Urinary bladder (tissue), 4 donors: ENCODE results near the gene TMEM132C. TPM values are rescaled to one million over a fixed set of nuclear protein-coding genes. Genes with fewer than 3 reads are reported as not detected.

ENCODE experiments used
- DNase-seq: peaks from one replicate; pipeline ENCODE4 v3.0.0-alpha.2; 2015; ENCODE audit errors: extremely low spot score
- H3K27ac ChIP-seq: one replicate; pipeline ENCODE4 v1.5.1; 2013; ENCODE audit warnings: low read depth, mild to moderate bottlenecking, moderate library complexity
- H3K36me3 ChIP-seq: one replicate; pipeline ENCODE4 v1.6.1; 2013; ENCODE audit warnings: mild to moderate bottlenecking, moderate library complexity; ENCODE audit not compliant: insufficient read depth
- H3K4me1 ChIP-seq: one replicate; pipeline ENCODE4 v1.6.1; 2013; ENCODE audit warnings: mild to moderate bottlenecking, moderate library complexity; ENCODE audit not compliant: insufficient read depth
- H3K4me3 ChIP-seq: one replicate; pipeline ENCODE4 v1.5.1; 2013; ENCODE audit warnings: low read depth, low read length
- WGBS: extraction: QIAGEN DNeasy Blood & Tissue Kit; methylation state at CpG from one replicate; pipeline ENCODE4 v1.1.7; 2013; 5-methylcytosine and 5-hydroxymethylcytosine counted together
- polyA plus RNA-seq: library from polyadenylated mRNA; stranded (reverse); fragments of 200-250 nt; gene quantifications from one replicate; pipeline ENCODE4 v1.2.3, GENCODE V29; 2013
- total RNA-seq: library from RNA; depleted of rRNA; stranded (reverse); fragments of >200 nt; gene quantifications from one replicate; pipeline ENCODE4 v1.2.3, GENCODE V29; 2014
- donor health status: healthy with polysubstance abuse.
- donor health status: healthy.

TMEM132C gene
- total and polyA plus RNA-seq, 2 donors, result 11.1 to 20.9 TPM

- Histone ChIP-seq H3K27ac (no peak overlapping the region), H3K36me3 (no peaks in the 10 kb centered on the region), H3K4me1 (no peaks in the 10 kb centered on the region), H3K4me3 (no peak overlapping the region)
- 34% methylated on average over 3 of the region's 3 CpGs for WGBS
- no peak for DNase-seq
Measured at GRCh38 chr12:128519426-128519825, 252.5 kb downstream of the TMEM132C start.

GRCh38 chr12:128521981-128522380 is 255.0 kb downstream of the TMEM132C start:
- no peaks in the 10 kb centered on the region for H3K36me3 ChIP-seq
- no peak overlapping the region for H3K4me3 ChIP-seq
- H3K27ac ChIP-seq, result no peak overlapping the region
- 90% methylated on average over 10 of the region's 10 CpGs for WGBS
- no peaks in the 10 kb centered on the region for H3K4me1 ChIP-seq
- no peak for DNase-seq

- WGBS, result 83% methylated on average over 6 of the region's 6 CpGs
Measured at GRCh38 chr12:128524439-128524838, 257.5 kb downstream of the TMEM132C start.

GRCh38 chr12:128531170-128531569 is 264.2 kb downstream of the TMEM132C start:
- 76% methylated on average over 3 of the region's 3 CpGs for WGBS
- Histone ChIP-seq H3K27ac (no peak overlapping the region), H3K4me1 (no peaks in the 10 kb centered on the region), H3K4me3 (no peak overlapping the region), H3K36me3 (no peaks in the 10 kb centered on the region)
- DNase-seq, result no peak

More at GRCh38 chr12:128524439-128524838, 257.5 kb downstream of the TMEM132C start:
- no peak overlapping the region for H3K27ac ChIP-seq
- no peaks in the 10 kb centered on the region for H3K36me3 ChIP-seq
- H3K4me3 ChIP-seq, result no peak overlapping the region
- H3K4me1 ChIP-seq, result no peaks in the 10 kb centered on the region
- no peak for DNase-seq

- no peak overlapping the region for H3K4me3 ChIP-seq
- DNase-seq, result no peak
- H3K36me3 ChIP-seq, result no peaks in the 10 kb centered on the region
- WGBS, result 81% methylated on average over 5 of the region's 5 CpGs
- H3K27ac ChIP-seq, result no peak overlapping the region
- no peaks in the 10 kb centered on the region for H3K4me1 ChIP-seq
Measured at GRCh38 chr12:128534906-128535305, 267.9 kb downstream of the TMEM132C start.

- Histone ChIP-seq H3K27ac (no peak overlapping the region), H3K36me3 (no peaks in the 10 kb centered on the region), H3K4me3 (no peak overlapping the region), H3K4me1 (no peaks in the 10 kb centered on the region)
- DNase-seq, result no peak
Measured at GRCh38 chr12:128536810-128537209, 269.8 kb downstream of the TMEM132C start.

GRCh38 chr12:128537668-128538067 is 270.7 kb downstream of the TMEM132C start:
- WGBS, result 76% methylated on average over 1 of the region's 1 CpG
- DNase-seq, result no peak
- H3K27ac ChIP-seq, result no peak overlapping the region

GRCh38 chr12:128542844-128543243 is 275.9 kb downstream of the TMEM132C start:
- no peak overlapping the region for H3K4me3 ChIP-seq
- H3K4me1 ChIP-seq, result no peaks in the 10 kb centered on the region
- no peak overlapping the region for H3K27ac ChIP-seq
- WGBS, result 76% methylated on average over 7 of the region's 7 CpGs
- DNase-seq, result no peak
- H3K36me3 ChIP-seq, result no peaks in the 10 kb centered on the region

More at GRCh38 chr12:128537668-128538067, 270.7 kb downstream of the TMEM132C start:
- H3K4me3 ChIP-seq, result no peak overlapping the region
- H3K4me1 ChIP-seq, result no peaks in the 10 kb centered on the region
- no peaks in the 10 kb centered on the region for H3K36me3 ChIP-seq

- no peak overlapping the region for H3K27ac ChIP-seq
- no peaks in the 10 kb centered on the region for H3K36me3 ChIP-seq
- no peak for DNase-seq
- H3K4me1 ChIP-seq, result no peaks in the 10 kb centered on the region
- WGBS, result 63% methylated on average over 6 of the region's 6 CpGs
- H3K4me3 ChIP-seq, result no peak overlapping the region
Measured at GRCh38 chr12:128543460-128543859, 276.5 kb downstream of the TMEM132C start.

- no peak for DNase-seq
- H3K4me3 ChIP-seq, result no peak overlapping the region
- WGBS, result 88% methylated on average over 25 of the region's 25 CpGs
- no peaks in the 10 kb centered on the region for H3K4me1 ChIP-seq
- no peak overlapping the region for H3K27ac ChIP-seq
- H3K36me3 ChIP-seq, result no peaks in the 10 kb centered on the region
Measured at GRCh38 chr12:128543971-128544370, 277.0 kb downstream of the TMEM132C start.

GRCh38 chr12:128548949-128549348 is 282.0 kb downstream of the TMEM132C start:
- no peak for DNase-seq
- 74% methylated on average over 3 of the region's 3 CpGs for WGBS
- Histone ChIP-seq H3K4me3 (no peak overlapping the region), H3K4me1 (no peaks in the 10 kb centered on the region), H3K27ac (no peak overlapping the region), H3K36me3 (no peaks in the 10 kb centered on the region)

GRCh38 chr12:128549601-128550218 is 282.7 kb downstream of the TMEM132C start:
- Histone ChIP-seq H3K36me3 (no peaks in the 10 kb centered on the region), H3K4me1 (no peaks in the 10 kb centered on the region), H3K4me3 (no peak overlapping the region), H3K27ac (no peak overlapping the region)
- no peak for DNase-seq
- WGBS, result 56% methylated on average over 13 of the region's 13 CpGs

- DNase-seq, result no peak
- Histone ChIP-seq H3K4me1 (no peaks in the 10 kb centered on the region), H3K36me3 (no peaks in the 10 kb centered on the region), H3K4me3 (no peak overlapping the region), H3K27ac (no peak overlapping the region)
- WGBS, result 18% methylated on average over 9 of the region's 9 CpGs
Measured at GRCh38 chr12:128551266-128551665, 284.3 kb downstream of the TMEM132C start.

- no peak for DNase-seq
- H3K36me3 ChIP-seq, result no peaks in the 10 kb centered on the region
- H3K4me1 ChIP-seq, result no peaks in the 10 kb centered on the region
- no peak overlapping the region for H3K4me3 ChIP-seq
- WGBS, result 43% methylated on average over 12 of the region's 12 CpGs
- H3K27ac ChIP-seq, result no peak overlapping the region
Measured at GRCh38 chr12:128554546-128555304, 287.8 kb downstream of the TMEM132C start.
